Measurements from ENCODE around the gene GRIP2. TPM values are rescaled to one million over a fixed set of nuclear protein-coding genes. Genes with fewer than 3 reads are reported as not detected.

Gene GRIP2
- total RNA-seq, 2 donors from 2014 or later: 0.47 to 0.53 TPM

DNA sequence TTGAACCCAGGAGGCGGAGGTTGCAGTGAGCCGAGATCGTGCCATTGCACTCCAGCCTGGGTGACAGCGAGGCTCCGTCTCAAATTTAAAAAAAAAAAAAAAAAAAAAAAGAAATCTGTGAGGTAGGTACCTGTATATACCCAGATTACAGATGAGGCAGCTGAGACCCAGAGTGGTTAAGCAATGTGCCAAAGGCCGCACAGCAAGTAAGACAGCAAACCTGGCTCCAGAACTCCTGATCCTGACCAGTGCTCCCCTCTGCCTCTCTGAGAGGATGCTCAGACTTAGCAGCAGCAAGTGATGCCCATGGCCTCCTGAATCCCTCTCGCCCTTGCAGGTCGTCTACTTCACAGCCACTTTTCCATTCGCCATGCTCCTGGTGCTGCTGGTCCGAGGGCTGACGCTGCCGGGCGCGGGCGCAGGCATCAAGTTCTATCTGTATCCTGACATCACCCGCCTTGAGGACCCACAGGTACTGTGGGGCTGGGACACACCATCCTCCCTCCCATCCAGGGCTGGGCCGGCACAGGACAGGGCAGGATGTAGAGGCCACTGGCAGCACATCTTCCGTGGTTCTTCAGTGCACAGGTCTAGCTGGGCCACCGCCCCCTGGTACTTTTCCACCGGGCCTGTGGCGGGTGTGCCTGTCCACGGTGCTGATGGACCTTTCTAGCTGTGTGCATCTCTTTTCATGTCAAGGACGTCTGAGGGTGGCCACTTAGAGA lies 73.8 kb downstream of the GRIP2 start:
- Histone ChIP-seq H3K9me3 (no peaks in the 10 kb centered on the region), H3K9ac (ENCODE audit: low read depth in 2 of 2, low read length in 2 of 2) (no peak overlapping the region), H3K4me3 (no peak overlapping the region), H3K27me3 (no peaks in the 10 kb centered on the region), H3K36me3 (no peaks in the 10 kb centered on the region), H3K27ac (no peak overlapping the region), H3K4me1 (no peaks in the 10 kb centered on the region)
- no peak for TF ChIP-seq CTCF (IDR thresholded peaks at IDR 0.05)
- DNase-seq: no peak
- intact Hi-C loops (cut with DNase I): no loop called here

- no peak for DNase-seq
- Histone ChIP-seq H3K4me3 (no peak overlapping the region), H3K4me1 (no peaks in the 10 kb centered on the region), H3K36me3 (no peaks in the 10 kb centered on the region), H3K9me3 (no peaks in the 10 kb centered on the region), H3K9ac (ENCODE audit: low read depth in 2 of 2, low read length in 2 of 2) (no peak overlapping the region), H3K27ac (no peak overlapping the region), H3K27me3 (no peaks in the 10 kb centered on the region)
- no peak for TF ChIP-seq CTCF (IDR thresholded peaks at IDR 0.05)
- intact Hi-C loops (cut with DNase I): no loop called here
These were observed 74.7 kb downstream of the GRIP2 start for GRCh38 chr3:14465425-14465824.

GRCh38 chr3:14464521-14464920 lies 75.6 kb downstream of the GRIP2 start:
- no peak overlapping the region for H3K9ac ChIP-seq (ENCODE audit: low read depth in 2 of 2, low read length in 2 of 2)
- no peak for TF ChIP-seq CTCF (IDR thresholded peaks at IDR 0.05)
- no peak for DNase-seq
- H3K27ac ChIP-seq: no peak overlapping the region
- H3K9me3 ChIP-seq: no peaks in the 10 kb centered on the region
- no peak overlapping the region for H3K4me3 ChIP-seq
- H3K27me3 ChIP-seq: no peaks in the 10 kb centered on the region
- H3K4me1 ChIP-seq: no peaks in the 10 kb centered on the region
- H3K36me3 ChIP-seq: no peaks in the 10 kb centered on the region
- intact Hi-C loops (cut with DNase I): no loop called here

GRCh38 chr3:14464141-14464465 lies 76.0 kb downstream of the GRIP2 start:
- no peak for DNase-seq
- H3K9me3 ChIP-seq: no peaks in the 10 kb centered on the region
- no peaks in the 10 kb centered on the region for H3K4me1 ChIP-seq
- H3K9ac ChIP-seq (ENCODE audit: low read depth in 2 of 2, low read length in 2 of 2): no peak overlapping the region
- H3K36me3 ChIP-seq: no peaks in the 10 kb centered on the region
- H3K27me3 ChIP-seq: no peaks in the 10 kb centered on the region
- H3K4me3 ChIP-seq: no peak overlapping the region
- intact Hi-C loops (cut with DNase I): no loop called here
- H3K27ac ChIP-seq: no peak overlapping the region
- TF ChIP-seq CTCF (IDR thresholded peaks at IDR 0.05): no peak

DNA sequence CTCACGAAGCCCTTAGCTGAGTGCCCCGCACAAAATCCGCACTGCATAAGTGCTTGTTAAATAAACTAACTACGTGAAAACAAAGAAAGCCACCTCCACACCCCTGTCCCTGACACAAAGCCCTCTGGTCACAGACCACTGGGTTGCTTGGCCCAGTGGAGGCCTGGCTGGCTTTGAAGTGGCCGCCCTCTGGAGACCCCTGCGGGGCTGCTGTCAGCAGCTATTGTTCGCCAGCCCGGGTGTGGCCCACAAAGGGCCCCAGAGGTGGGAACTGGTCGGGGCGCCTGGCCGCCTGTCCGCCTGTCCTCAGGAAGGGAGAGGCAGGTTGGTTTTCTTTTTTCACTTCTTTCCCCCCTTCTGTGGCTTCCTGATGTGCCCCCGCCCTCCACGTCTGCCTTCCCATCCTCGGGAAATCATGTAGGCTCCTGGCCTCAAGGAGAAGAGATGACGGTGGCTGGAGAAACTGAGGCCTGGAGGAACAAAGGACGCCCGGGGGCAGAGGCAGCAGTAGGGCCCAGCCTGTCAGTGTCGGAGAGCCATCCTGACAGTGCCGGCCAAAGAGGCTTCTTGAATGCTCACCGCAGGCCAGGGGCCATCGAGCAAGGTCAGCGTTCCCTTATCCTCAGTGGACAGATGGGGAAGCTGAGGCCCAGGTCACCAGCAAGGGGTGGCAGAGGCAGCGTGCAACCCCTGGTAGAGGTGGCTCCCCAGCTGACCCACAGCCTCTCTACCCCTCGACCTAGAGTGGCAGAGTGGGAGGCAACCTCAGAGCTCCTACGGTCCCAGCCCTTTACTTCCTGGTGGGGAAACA lies 76.6 kb downstream of the GRIP2 start:
- Histone ChIP-seq H3K4me1 (no peaks in the 10 kb centered on the region), H3K4me3 (no peak overlapping the region), H3K9ac (ENCODE audit: low read depth in 2 of 2, low read length in 2 of 2) (no peak overlapping the region), H3K27ac (no peak overlapping the region), H3K9me3 (no peaks in the 10 kb centered on the region), H3K27me3 (no peaks in the 10 kb centered on the region), H3K36me3 (no peaks in the 10 kb centered on the region)
- intact Hi-C loops (cut with DNase I): loop anchor here (2.0 kb wide), 1 partner anchor 201 kb away; no protein-coding TSS in a partner anchor
- no peak for TF ChIP-seq CTCF (IDR thresholded peaks at IDR 0.05)
- no peak for DNase-seq
